T-helper 2 cell (primary cell): ENCODE measurements around the gene IL36A.
A peak's percentile ranks its signal among the peaks of the same experiment; 100 is the strongest.

Experiments
- DNase-seq, 5 experiments: peaks; one replicate each; pipeline versions ENCODE4 v3.0.0 to v3.0.0-alpha.2; 2012 to 2022

IL36A gene

DNA sequence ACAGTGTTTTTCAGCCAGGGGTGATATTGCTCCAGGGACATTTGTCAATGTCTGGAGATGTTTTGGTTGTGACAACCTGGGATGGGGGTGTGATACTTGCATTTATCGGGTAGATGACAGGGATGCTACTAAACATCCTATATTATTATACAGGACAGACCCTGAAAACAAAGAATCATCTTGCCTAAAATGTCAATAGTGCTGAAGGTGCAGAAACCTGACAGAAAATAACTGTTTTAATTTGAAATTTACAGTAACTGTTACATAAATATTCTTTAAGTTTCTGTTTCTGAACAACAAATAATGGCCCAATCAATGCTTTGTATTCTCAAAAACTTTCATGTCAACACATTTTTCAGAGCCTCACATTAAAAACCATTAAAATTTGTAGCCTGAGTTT lies 2.0 kb downstream of the IL36A start:
- no peak for DNase-seq

GRCh38 chr2:113009622-113010021 lies 4.4 kb downstream of the IL36A start:
- peak in 1 of 5 experiments; percentile 34 for DNase-seq

DNA sequence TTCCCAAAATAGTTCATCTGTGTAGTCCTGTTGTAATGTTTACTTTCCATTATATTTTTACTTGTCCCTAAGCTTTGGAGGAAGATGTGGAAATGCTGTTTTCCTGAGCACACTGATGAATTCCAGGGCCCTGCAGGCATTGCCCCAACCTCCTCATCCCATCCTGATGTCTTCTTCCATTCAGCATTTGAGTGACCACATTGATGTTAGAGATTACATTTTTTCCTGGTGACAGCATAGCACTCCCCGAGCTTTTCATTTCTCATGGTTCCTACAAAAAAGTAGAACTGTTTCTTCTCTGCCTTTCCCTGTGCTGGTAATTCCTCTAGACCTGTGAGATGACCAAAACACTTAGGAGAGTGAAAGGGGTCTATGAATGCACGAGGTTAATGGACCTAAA lies 4.8 kb downstream of the IL36A start:
- no peak for DNase-seq

- no peak for DNase-seq
Measured at GRCh38 chr2:113011108-113011507, 5.8 kb downstream of the IL36A start.

DNA sequence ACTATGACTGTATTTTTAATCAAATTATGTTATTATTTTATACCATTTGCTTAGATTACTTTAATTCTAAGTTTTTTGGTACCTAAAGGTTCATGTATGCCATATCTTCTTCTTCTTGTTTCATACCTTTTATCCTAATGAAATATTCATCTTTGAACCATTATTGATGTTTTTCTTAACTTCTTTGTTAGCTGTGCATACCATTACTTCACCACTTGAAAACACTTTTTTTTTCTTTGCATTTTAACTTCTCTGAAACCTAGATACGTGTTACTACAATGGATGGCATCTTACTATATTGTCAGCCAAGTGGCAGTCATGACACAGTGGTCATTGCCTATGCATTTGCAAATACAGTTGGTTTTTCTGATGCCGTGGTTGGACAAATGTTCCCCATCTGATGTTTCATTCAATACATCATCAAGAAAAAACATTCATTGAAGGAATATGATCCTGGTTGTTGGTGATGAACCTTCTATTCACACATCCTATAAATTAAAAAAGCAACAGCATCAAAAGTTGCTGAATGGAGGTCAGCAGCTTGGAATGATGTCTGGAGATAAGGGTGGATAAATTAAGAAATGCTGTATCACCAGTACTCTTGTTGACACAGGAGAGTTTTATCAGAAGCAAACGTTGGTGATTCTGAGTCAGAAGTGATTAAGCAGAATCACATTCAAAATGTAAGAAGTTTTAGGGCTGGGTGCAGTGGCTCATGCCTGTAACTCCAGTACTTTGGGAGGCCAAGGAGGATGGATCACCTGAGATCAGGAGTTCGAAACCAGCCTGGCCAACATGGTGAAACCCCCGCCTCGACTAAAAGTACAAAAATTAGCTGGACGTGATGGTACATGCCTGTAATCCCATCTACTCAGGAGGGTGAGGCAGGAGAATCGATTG lies 7.4 kb downstream of the IL36A start:
- DNase-seq: no peak

- no peak for DNase-seq
Measured at GRCh38 chr2:113013336-113013661, 8.0 kb downstream of the IL36A start.

DNA sequence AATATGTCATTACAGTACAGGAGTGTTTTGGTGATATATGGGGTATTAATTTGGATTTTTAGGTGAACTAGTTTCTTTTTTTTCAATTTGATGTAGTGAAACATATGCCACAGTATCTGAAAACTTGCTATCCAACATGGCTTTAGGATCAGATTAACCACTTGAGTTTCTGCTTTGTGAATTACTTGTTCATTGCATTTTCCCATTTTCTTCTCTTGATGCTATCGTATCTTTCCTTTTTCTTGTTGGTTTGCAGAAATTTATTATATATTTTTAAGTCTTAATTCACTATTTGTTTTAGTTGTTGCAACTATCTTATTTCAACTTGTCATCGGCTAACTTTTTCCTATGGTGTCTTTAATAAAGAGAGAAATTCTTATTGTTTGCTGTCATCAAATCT lies 8.8 kb downstream of the IL36A start:
- no peak for DNase-seq

- no peak for DNase-seq
Measured at GRCh38 chr2:113015042-113015441, 9.8 kb downstream of the IL36A start.

DNA sequence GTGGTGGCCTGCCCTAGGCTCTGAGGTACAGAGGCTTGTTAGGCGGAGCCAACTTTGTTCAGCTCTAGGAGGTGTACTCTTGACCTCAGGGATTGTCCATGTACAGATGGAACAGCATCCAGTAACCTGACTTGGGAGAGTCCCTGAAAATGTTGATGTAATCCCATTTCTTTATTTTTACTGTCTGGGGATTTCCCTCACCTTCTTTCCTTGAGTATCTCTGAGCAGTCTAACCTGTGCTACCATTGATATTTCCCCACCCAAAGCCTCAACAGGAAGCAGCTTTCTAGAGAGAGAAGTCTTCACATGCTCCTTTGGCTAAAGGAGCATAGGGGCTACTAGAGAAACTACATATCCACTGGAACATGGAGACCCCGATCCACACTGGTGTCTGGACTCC lies 10.4 kb downstream of the IL36A start:
- no peak for DNase-seq

DNA sequence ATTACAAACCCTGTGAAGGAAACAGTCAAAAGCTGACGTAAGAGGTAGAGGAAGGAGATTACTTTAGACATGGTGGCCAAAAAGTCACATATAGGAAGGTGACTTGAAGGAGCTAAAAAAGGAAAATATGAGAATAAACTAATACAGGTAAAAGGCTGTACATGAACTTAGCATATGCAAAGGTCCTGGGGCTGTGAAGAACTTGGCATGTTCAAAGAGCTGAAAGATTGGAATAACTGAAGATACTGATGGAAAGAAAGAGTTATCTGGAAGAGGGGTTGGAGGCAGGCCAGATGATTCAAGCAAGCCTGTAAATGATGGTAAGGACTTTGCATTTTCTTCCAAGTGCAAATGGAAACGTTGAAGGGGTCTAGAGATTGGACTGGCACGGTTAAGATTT lies 13.2 kb downstream of the IL36A start:
- DNase-seq: no peak

DNA sequence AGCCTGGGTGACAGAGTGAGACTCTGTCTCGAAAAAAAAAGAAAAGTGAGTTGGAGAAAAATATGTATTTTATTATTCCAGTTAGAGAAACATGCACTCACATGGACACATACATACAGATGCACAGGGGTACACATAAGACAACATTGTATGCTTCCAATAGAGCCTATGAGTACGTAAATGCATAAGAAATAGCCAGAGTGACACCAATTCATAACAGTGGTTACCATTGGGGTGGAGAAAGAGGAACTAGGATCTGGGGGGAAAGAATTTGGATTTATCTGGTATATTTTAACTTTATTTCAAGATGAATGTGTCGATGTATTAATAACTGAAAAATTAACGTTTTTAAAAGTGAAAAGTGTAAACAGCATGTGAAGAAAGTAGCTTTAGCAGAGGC lies 16.1 kb downstream of the IL36A start:
- no peak for DNase-seq

DNA sequence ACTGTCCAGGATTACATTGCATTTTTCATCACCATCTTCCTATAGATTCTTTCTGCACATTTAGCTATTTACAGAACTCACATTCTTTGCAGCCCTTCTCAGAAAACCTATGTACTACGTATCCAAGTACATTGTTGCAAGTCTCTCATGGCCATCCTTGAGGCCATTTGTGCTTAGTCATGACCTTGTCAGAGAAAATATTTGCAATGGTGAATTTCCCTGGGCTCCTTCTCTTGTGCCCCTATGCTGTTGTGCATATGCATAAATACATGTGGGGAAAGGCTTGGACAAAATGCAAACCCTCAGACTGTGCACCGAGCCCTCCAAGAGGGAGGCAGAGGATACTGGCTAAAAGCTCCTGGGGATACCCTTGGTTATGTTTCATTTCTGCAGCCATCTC lies 19.5 kb downstream of the IL36A start:
- no peak for DNase-seq

GRCh38 chr2:113025737-113026136 lies 20.5 kb downstream of the IL36A start:
- DNase-seq: no peak

- DNase-seq: no peak
Measured at GRCh38 chr2:113027691-113028090, 22.4 kb downstream of the IL36A start.

- no peak for DNase-seq
Measured at GRCh38 chr2:113028112-113028511, 22.9 kb downstream of the IL36A start.

DNA sequence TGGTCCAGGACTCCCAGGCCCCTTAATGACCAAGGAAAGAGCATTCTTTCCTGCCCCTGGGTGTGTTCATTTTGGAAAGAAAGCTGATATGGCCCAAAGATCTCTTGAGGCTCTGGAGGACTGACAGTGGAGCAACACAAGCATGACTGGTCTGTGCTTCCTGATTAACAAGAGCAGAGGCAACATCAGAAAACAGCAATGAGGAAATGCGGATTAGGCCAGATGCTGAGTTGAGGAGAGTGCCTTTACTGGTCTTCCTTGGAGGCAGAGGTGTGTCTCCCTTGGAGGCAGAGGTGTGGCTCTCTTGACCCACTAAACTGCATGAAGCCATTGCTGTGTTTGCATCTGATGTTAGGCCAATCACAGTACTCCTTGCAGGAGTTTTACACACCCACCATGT lies 27.5 kb downstream of the IL36A start:
- no peak for DNase-seq

DNA sequence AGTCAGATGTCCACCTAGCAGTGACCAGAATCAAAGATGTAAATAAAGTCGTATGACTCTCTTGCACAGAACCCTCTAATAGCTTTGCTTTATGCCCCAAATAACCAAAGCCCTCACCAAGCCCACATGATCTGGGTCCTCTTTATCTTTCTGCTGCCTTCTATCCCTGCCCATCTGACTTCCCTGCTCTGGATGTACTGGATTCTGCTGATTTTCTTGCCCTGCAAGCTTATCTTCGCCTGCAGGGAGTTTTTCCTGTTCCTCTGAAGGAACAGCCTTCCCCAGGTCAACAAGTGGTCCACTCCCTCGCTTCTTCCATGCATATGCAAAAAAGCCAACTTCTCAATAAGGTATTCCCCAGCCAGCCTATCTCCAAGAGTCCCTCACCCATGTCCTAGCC lies 28.8 kb downstream of the IL36A start:
- DNase-seq: no peak

GRCh38 chr2:113036763-113037162 lies 31.5 kb downstream of the IL36A start:
- DNase-seq: no peak

GRCh38 chr2:113038291-113038690 lies 33.0 kb downstream of the IL36A start:
- DNase-seq: no peak

- DNase-seq: no peak
Measured at GRCh38 chr2:113039158-113039557, 33.9 kb downstream of the IL36A start.

DNA sequence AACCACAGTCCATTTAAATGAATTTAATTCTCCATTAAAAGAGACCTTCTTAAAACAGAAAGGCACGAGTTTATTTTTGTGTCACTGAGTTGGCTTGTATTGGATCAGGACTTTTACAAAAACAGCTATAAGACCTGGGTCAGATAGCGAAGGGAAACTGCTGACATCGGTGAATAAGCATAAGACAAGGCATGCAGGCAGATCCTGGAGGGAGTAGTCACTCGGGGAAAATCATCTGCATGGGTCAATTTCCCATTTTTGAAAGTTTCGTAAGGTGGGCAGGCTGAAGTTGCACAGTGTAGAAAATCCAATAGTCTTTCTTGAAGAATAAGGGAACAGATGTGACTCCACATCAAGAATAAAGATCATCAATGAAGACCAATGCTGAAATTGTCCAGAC lies 34.5 kb downstream of the IL36A start:
- DNase-seq: no peak

- DNase-seq: no peak
Measured at GRCh38 chr2:113041871-113042270, 36.6 kb downstream of the IL36A start.

GRCh38 chr2:113046465-113046864 lies 41.2 kb downstream of the IL36A start:
- DNase-seq: no peak

DNA sequence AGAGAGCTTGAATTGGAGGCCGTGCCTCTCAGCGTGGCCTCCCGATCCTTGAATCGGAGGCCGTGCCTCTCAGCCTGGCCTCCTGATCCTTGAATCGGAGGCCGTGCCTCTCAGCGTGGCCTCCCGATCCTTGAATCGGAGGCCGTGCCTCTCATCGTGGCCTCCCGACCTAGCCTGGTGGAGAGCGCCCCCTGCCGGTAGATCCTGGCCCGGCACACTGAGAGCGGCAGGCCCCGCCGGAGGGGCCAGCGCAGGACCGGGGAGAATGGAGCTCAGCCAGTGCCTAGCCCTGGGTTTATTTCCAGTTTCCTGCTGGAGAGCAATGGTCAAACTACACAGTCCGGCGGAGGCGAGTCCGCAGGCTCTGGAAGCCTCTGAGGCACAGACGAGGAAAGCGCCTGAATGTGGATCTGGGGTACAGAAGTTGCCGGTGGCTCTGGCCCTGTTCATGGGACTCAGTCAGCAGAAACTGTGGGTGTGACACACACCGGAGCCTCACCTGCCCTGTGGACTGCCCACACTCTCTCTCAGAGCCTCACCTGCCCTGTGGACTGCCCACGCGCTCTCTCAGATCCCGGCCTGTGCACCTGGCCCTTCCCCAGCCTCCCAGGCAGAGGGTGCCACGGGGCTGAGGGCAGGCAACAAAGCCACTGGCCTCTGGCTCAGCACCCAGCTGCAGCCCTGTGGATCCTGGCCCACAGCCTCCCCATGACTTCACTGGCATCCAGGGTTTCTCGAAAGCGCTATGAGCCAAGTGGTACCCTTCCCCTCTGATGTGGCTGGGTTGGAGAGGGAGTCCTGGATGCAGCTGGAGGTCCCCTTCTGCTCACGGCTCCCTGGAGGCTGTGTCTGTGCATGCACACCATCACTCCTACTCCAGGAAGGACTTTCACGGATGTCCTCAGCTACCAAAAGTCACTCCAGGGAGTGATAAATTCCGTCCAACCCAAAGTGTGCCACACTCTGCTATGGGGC lies 45.9 kb downstream of the IL36A start:
- no peak for DNase-seq
